AML-193 (cell line): ENCODE measurements around the gene PFDN4.

Experiments
- DNase-seq, 2 experiments: peaks; one replicate each; lab custom pipeline; 2025; lab: John Stamatoyannopoulos, UW

Gene PFDN4

DNA sequence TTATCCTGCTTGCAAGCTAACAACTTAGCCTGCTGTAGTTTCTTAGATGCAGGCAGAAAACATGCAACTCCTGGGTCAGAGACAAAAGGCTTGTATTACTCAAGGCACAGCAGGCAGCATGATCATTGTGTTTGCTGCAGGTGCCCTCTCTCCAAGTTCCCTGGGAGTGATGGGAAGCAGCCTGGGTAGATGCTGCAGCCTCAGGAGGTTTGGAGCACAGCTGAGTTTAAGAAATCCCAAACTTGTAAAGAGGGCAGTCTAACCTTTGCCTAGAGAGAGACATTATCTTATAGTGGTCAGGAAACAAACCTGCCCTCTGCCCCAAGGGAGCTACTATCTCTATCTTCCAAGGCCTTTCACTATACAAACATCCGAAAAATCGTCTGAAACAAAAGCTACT, 61.1 kb downstream of the PFDN4 start:
- DNase-seq: no peak
